GM18858 (cell line): ENCODE results near the gene SIM2.

Experiments used
- ATAC-seq: cut with Tn5 transposase; IDR thresholded peaks from one replicate; pipeline ENCODE4 v1.9.1; 2021; ENCODE audit not compliant: unreplicated experiment

SIM2 gene

GRCh38 chr21:36713746-36714145, 14.8 kb downstream of the SIM2 start:
- no peak for ATAC-seq

GRCh38 chr21:36716387-36716786, 17.5 kb downstream of the SIM2 start:
- ATAC-seq: no peak

GRCh38 chr21:36716836-36717235, 17.9 kb downstream of the SIM2 start:
- no peak for ATAC-seq

DNA sequence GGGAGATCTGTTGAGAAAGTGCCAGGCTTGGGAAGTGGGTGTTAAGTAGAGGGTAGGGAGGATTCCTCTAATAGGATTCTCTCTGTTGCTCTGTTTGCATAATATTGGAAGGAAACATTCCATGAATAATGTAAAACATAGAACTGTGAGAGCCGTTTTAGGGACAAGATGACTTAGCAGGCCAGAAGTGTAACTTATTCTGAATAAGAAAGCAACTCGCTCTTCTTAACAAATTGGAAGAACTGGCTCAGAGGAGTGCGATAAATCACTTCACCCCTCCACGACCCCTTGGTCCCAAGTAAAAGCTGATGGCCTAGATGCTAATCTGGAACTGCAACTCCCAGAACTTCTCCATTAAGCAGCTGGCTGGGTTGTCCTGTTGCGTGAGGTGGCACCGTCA, 19.1 kb downstream of the SIM2 start:
- ATAC-seq: no peak

DNA sequence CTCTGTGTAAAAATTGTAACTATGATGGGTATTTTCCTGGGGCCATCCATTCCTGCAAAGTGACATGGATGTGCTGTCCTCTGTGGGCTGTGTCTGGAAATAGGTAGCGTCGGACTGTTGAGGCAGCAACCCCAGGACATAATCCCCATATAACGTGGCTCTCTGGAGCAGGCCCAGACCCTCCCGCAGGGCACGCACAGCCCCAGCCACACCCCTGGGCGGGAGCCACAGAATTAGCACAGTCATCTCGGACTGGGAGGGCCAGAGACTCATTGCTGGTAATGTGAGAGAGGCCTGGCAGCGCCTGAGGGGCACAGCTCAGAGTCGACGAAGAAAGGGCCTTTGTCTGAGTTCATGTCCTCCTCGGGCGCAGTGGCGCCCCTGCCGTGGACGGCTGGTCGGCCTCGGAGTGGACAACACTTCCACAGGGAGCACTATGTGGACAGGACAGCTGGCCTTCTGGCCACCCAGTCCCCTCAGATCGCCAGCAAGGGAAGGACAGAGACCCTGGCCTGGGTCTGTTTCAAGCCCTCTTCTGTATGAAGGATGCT, 20.1 kb downstream of the SIM2 start:
- no peak for ATAC-seq

- no peak for ATAC-seq
Measured at GRCh38 chr21:36719614-36720013, 20.7 kb downstream of the SIM2 start.

GRCh38 chr21:36721817-36722216, 22.9 kb downstream of the SIM2 start:
- ATAC-seq: no peak

- ATAC-seq: no peak
Measured at GRCh38 chr21:36722370-36723368, 23.8 kb downstream of the SIM2 start.

- ATAC-seq: no peak
Measured at GRCh38 chr21:36723371-36723881, 24.5 kb downstream of the SIM2 start.

DNA sequence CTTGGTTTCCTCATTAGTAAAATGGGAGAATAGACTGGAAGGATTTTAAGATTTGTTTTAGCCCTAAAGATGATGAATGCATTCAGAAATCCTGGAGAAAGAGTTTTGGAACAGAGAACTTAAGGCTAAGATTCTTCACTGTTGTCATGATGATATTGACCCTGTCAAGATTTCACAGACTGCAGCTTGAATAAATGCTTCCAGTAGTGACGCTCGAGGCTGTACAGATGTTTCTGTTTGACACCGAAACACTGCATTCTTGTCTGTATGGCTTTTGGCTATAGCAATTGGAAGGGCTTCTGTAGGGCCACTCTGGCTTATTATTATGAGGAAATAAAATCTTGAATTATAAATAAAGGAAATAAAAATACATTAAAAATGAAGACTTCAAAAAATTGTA, 25.7 kb downstream of the SIM2 start:
- ATAC-seq: no peak

- no peak for ATAC-seq
Measured at GRCh38 chr21:36725793-36726386, 27.0 kb downstream of the SIM2 start.

DNA sequence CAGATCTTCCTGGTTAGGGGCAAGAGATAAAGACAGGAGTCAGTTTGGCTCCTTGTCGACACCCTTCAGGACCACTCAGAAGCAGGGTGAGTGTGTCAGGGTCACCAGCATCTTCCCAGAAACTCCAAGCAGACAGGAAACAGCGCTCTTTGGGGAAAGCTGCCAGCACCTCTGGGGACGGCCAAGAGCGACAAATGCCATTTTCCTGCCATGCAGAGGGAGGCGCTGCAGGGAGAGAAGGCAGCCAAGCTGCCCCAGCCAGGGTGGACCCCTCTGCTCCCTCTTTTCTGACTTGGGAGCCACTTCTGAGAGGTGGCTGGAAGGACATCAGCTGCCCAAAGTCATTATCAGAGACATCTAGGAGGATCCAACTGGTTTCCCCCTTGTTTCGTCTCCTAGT, 29.0 kb downstream of the SIM2 start:
- ATAC-seq: no peak

- ATAC-seq: no peak
Measured at GRCh38 chr21:36728371-36729111, 29.6 kb downstream of the SIM2 start.

- no peak for ATAC-seq
Measured at GRCh38 chr21:36729310-36729970, 30.5 kb downstream of the SIM2 start.

GRCh38 chr21:36730291-36731281, 31.7 kb downstream of the SIM2 start:
- ATAC-seq: no peak

GRCh38 chr21:36732217-36732616, 33.3 kb downstream of the SIM2 start:
- ATAC-seq: no peak

- ATAC-seq: no peak
Measured at GRCh38 chr21:36732761-36733160, 33.8 kb downstream of the SIM2 start.

DNA sequence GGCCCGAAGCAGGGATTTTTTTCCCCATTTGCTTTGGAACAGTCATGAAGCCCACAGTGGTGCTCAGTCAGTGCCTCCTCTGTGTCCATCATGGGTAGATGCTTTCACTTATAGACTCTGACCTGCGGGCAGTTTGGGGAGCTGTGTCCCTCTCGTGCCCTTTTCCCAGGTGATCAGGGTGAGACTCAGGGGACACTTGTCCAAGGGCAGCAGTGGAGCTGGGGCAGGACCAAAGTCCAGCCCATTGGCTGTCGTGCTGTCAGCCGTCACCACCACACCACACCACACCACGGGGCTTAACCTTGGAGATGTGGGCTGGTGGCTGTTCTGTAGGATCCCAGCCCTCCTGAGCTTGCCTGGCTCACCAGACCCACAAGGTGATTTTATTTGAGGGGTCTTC, 34.9 kb downstream of the SIM2 start:
- ATAC-seq: no peak
